PC-3 (cell line): ENCODE results near the gene VAPA.

Experiments used
- CTCF ChIP-seq: fragments of 300-600 bp; sonication (generic); conservative IDR thresholded peaks from 2 replicates; pipeline ENCODE4 v1.5.1; 2017; ENCODE audit warnings: antibody characterized with exemption, low read depth, mild to moderate bottlenecking, low read length
- EZH2 ChIP-seq: fragments of 300-600 bp; sonication (generic); IDR thresholded peaks from one replicate; pipeline ENCODE4 v1.6.1; 2017; ENCODE audit warnings: antibody characterized with exemption, mild to moderate bottlenecking, low read length; ENCODE audit not compliant: unreplicated experiment

GRCh38 chr18:9991011-9992000 is 77.5 kb downstream of the VAPA start:
- TF ChIP-seq EZH2 (no peak), CTCF (no peak)
